Tibial artery (tissue), 4 donors: ENCODE data around the gene GAS7.

ENCODE experiments used
- DNase-seq, 2 donors: peaks; one replicate each; pipeline ENCODE4 v3.0.0-alpha.2; 2019
- H3K27ac ChIP-seq, 2 donors: fragments of 200-600 bp; sonication (generic) in 1 of 2; 1 replicate in 1 of 2; 2 replicates in 1 of 2; pipeline ENCODE4 v1.5.1; 2018 to 2019; ENCODE audit warnings: mild to moderate bottlenecking in 1 of 2
- H3K27me3 ChIP-seq, 2 donors: fragments of 200-600 bp; sonication (generic) in 1 of 2; one replicate each; pipeline versions ENCODE4 v1.5.1 to v1.6.0; 2016 to 2019
- H3K36me3 ChIP-seq, 3 donors: fragments of 200-600 bp; sonication (generic) in 2 of 3; one replicate each; pipeline ENCODE4 v1.5.1; 2016 to 2019; ENCODE audit warnings: mild to moderate bottlenecking in 2 of 3
- H3K4me1 ChIP-seq, 4 donors: fragments of 200-600 bp; sonication (generic) in 2 of 4; 1 replicate in 3 of 4; 2 replicates in 1 of 4; pipeline ENCODE4 v1.5.1; 2016 to 2019
- H3K4me3 ChIP-seq, 2 donors: fragments of 200-600 bp; sonication (generic) in 1 of 2; 1 replicate in 1 of 2; 2 replicates in 1 of 2; pipeline ENCODE4 v1.5.1; 2018 to 2019; ENCODE audit warnings: mild to moderate bottlenecking in 2 of 2
- H3K9me3 ChIP-seq, 3 donors: fragments of 200-600 bp; sonication (generic) in 1 of 3; one replicate each; pipeline ENCODE4 v1.5.1; 2016 to 2019
- intact Hi-C: fragments of 100-400 bp; cut with DNase I; formaldehyde crosslinking; loops from one replicate; pipeline ENCODE4 v1.15.0; 2023; ENCODE audit warnings: low total_unique reads
- TF ChIP-seq, protein P1 (sequence below), 2 experiments: fragments of 200-600 bp in 1 of 2; fragments of 450-650 bp in 1 of 2; IDR thresholded peaks; one replicate each; pipeline ENCODE4 v1.5.1; 2017 to 2019; ENCODE audit warnings: antibody characterized with exemption in 2 of 2, mild to moderate bottlenecking in 1 of 2, moderate library complexity in 1 of 2

Gene GAS7

DNA sequence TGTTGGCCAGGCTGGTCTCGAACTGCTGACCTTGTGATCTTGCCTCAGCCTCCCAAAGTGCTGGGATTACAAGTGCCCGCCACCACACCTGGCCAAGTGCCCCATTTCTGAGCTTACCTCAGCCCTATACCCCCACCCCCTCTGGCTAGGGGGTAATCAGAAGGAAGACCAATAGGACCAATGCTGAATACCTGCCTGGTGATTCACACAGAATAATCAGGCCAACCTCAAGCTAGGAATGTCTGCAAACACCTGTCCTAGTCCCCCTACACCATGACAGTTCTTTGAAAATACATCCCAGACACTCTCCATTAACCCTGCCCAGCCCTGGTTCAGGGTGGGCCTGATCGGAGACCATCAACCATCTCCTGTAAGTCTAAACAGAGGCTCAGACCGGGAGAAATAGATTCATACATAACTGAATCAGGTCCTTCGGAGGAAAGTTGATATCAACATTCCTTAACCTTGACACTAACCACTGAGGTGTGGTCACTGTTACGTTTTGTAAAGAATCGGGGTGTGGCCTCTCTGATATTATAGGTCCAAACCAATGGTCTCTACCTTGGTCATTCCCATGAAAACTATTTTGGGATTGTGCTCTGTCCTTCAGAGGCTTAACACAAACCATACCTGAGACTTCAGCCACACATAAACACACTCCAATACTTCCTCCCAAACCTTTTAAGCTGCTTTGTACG is 130.8 kb downstream of the GAS7 start:
- intact Hi-C loops, result no loop called here
- H3K27me3 ChIP-seq, result no peaks in the 10 kb centered on the region
- H3K4me1 ChIP-seq, result no peaks in the 10 kb centered on the region
- TF ChIP-seq, protein P1, sequence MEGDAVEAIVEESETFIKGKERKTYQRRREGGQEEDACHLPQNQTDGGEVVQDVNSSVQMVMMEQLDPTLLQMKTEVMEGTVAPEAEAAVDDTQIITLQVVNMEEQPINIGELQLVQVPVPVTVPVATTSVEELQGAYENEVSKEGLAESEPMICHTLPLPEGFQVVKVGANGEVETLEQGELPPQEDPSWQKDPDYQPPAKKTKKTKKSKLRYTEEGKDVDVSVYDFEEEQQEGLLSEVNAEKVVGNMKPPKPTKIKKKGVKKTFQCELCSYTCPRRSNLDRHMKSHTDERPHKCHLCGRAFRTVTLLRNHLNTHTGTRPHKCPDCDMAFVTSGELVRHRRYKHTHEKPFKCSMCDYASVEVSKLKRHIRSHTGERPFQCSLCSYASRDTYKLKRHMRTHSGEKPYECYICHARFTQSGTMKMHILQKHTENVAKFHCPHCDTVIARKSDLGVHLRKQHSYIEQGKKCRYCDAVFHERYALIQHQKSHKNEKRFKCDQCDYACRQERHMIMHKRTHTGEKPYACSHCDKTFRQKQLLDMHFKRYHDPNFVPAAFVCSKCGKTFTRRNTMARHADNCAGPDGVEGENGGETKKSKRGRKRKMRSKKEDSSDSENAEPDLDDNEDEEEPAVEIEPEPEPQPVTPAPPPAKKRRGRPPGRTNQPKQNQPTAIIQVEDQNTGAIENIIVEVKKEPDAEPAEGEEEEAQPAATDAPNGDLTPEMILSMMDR (IDR thresholded peaks at IDR 0.05), result no peak
- no peak overlapping the region for H3K4me3 ChIP-seq
- H3K27ac ChIP-seq, result no peak overlapping the region
- H3K36me3 ChIP-seq, result no peaks in the 10 kb centered on the region
- peaks cover 0 to 9% (median 0%) of the 10 kb centered on the region in 3 donors for H3K9me3 ChIP-seq
- peak in 1 of 2 donors; percentile 37 for DNase-seq

DNA sequence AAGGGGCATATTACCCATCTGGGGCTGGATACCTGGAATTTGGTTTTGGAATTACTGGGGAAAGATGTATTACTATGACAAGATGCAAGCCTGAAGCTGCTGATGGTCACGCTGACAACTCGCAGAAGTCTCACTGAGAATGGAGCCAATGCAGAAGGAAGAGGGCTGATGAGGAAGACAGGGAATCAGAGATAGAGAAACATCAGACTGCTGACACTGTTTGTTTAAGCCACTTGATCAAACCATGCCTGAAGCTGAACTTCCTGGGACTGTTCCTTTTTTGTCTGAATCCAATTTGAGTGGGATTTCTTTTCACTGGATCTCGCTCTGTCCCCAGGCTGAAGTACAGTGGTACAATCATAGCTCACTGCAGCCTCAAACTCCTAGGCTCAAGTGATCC is 133.9 kb downstream of the GAS7 start:
- Histone ChIP-seq H3K9me3 (peaks cover 0 to 9% (median 0%) of the 10 kb centered on the region in 3 donors), H3K27ac (no peak overlapping the region), H3K36me3 (no peaks in the 10 kb centered on the region), H3K4me1 (peaks cover 0 to 5% (median 0%) of the 10 kb centered on the region in 4 donors), H3K4me3 (no peak overlapping the region), H3K27me3 (no peaks in the 10 kb centered on the region)
- TF ChIP-seq, protein P1 (IDR thresholded peaks at IDR 0.05), result no peak
- intact Hi-C loops, result no loop called here
- DNase-seq, result no peak

DNA sequence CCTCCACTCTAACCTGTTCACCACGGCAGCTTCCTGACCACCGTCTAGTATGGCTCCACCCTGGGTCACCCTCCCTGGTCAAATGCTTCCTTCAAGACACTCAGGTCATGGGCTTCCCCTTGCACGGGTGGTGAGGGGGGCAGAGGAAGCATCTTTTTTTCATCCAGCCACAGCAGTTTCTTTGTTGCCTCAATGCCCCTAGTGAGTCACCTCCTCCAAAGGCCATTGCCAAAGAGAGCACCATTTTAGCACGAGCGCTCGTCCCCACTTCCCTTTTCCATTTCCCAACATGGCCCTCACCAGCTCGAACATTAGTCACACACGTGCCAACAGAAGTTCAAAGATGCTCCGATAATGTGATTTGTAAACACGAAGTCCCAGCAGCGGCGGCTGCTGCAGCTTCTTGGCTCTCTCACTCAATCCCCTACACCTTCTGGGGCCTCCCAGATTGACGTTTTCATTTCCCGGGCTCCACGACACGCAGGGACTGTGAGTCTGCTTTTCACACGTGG is 134.6 kb downstream of the GAS7 start:
- Histone ChIP-seq H3K9me3 (peaks cover 0 to 9% (median 0%) of the 10 kb centered on the region in 3 donors), H3K27me3 (no peaks in the 10 kb centered on the region), H3K4me3 (no peak overlapping the region), H3K4me1 (peaks cover 0 to 7% (median 0%) of the 10 kb centered on the region in 4 donors), H3K27ac (no peak overlapping the region), H3K36me3 (no peaks in the 10 kb centered on the region)
- TF ChIP-seq, protein P1 (IDR thresholded peaks at IDR 0.05), result no peak
- intact Hi-C loops, result no loop called here
- DNase-seq, result peak; percentile 63 to 79

DNA sequence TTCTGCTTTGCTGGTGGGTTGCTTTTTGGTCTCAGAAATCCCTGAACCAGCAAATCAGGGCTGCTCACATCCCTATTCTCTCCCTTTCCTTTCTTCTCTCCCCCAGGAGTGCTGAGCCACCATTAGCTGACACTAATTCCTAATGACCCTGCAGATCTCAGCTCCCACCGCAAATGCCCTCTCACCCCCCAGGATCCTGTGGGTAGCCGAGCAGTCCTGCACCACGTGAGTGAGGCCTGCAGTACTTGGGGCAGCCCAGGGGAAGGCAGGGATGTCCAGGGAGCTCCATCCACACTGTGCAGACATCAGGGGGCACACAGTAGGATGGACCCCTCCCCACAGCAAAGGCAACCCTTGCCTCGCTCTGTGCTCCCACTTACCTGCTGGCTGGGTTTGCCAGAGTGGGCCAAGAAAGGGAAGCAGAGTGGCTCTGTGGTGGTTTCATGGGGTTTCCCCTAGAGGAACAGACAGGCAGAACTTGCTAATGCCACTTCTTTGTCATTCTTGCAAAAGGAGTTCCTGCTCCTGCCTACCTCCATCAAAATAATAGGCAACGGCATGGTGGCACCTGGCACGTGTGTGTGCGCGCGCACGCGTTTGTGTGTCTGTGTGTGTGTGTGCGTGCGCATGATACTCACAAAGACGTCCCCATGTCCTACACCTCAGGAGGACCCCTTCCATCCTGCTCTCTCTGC is 135.6 kb downstream of the GAS7 start:
- DNase-seq, result peak in 1 of 2 donors; percentile 56
- intact Hi-C loops, result no loop called here
- H3K4me3 ChIP-seq, result no peak overlapping the region
- no peak overlapping the region for H3K27ac ChIP-seq
- H3K9me3 ChIP-seq, result peaks cover 0 to 9% (median 0%) of the 10 kb centered on the region in 3 donors
- no peaks in the 10 kb centered on the region for H3K27me3 ChIP-seq
- no peaks in the 10 kb centered on the region for H3K36me3 ChIP-seq
- peaks cover 0 to 7% (median 0%) of the 10 kb centered on the region in 4 donors for H3K4me1 ChIP-seq
- TF ChIP-seq, protein P1 (IDR thresholded peaks at IDR 0.05), result no peak

DNA sequence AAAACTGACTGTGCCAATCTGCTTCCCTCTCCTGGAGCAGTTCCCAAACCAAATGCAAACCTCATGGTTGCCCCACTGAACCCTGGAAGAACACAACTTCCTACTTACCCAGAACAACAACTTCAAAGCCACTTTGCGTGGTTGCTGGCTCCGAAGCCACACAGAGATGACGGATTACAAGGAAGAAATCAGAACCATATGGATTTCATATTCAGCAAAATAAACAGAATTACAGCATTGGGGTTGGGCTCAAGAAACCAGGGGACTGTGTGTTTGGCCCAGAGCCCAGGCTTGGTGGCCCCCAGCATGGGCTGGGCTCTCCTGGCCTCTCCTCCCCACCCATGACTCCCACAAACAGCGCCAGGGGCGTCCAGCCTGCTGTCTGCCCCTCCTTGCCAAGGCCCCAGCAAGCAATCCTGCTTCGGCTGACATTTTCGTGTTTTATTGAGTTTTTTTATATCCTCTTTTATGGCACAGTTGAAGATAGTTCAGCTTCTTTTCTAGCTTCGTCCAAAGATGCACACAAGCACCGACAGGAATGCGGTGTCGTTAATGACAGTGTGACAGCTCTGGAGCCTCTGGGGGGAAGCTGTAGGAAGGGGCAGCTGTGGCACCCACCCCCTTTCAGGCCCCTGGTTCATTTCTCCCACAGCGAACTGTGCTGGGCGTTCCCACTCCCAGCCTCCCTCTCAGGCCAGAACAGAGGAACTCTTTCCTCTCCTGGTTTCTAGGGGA is 137.1 kb downstream of the GAS7 start:
- Histone ChIP-seq H3K9me3 (peaks cover 0 to 9% (median 0%) of the 10 kb centered on the region in 3 donors), H3K36me3 (no peaks in the 10 kb centered on the region), H3K27me3 (no peaks in the 10 kb centered on the region), H3K4me1 (peaks cover 0 to 7% (median 0%) of the 10 kb centered on the region in 4 donors), H3K27ac (peak overlapping the region in 1 of 2 donors; percentile 41), H3K4me3 (no peak overlapping the region)
- intact Hi-C loops, result no loop called here
- TF ChIP-seq, protein P1 (IDR thresholded peaks at IDR 0.05), result no peak
- DNase-seq, result peak in 1 of 2 donors; percentile 57
